Trophoblast cell (in vitro differentiated cells and primary cell): ENCODE results near the gene EMC1.

ENCODE experiments used
- DNase-seq, 2 donors: peaks; one replicate each; pipeline ENCODE4 v3.0.0-alpha.2; 2016
- H2AFZ ChIP-seq: 2 replicates; pipeline ENCODE4 v1.6.1; 2013; ENCODE audit warnings: low read length, moderate library complexity, mild to moderate bottlenecking; ENCODE audit not compliant: insufficient read depth, poor library complexity
- H2AK5ac ChIP-seq: 2 replicates; pipeline ENCODE4 v1.6.1; 2013; ENCODE audit warnings: mild to moderate bottlenecking, low read length
- H2BK120ac ChIP-seq: 2 replicates; pipeline ENCODE4 v1.6.1; 2013; ENCODE audit warnings: low read length, mild to moderate bottlenecking, moderate library complexity; ENCODE audit not compliant: insufficient read depth, poor library complexity
- H2BK12ac ChIP-seq: 2 replicates; pipeline ENCODE4 v1.6.1; 2013; ENCODE audit warnings: mild to moderate bottlenecking, low read length, moderate library complexity
- H2BK5ac ChIP-seq: 2 replicates; pipeline ENCODE4 v1.6.1; 2013; ENCODE audit warnings: low read length, low read depth, moderate library complexity, mild to moderate bottlenecking; ENCODE audit not compliant: poor library complexity
- H3K14ac ChIP-seq: 2 replicates; pipeline ENCODE4 v1.6.1; 2013; ENCODE audit warnings: mild to moderate bottlenecking, low read length
- H3K18ac ChIP-seq: 2 replicates; pipeline ENCODE4 v1.6.1; 2013; ENCODE audit warnings: mild to moderate bottlenecking, low read length
- H3K23ac ChIP-seq: 2 replicates; pipeline ENCODE4 v1.6.1; 2013; ENCODE audit warnings: low read length
- H3K27ac ChIP-seq: 2 replicates; pipeline ENCODE4 v1.5.1; 2013; ENCODE audit warnings: low read depth, mild to moderate bottlenecking, inconsistent platforms, low read length, moderate library complexity
- H3K27me3 ChIP-seq: 2 replicates; pipeline ENCODE4 v1.6.1; 2013; ENCODE audit warnings: inconsistent platforms, mild to moderate bottlenecking, low read length, moderate library complexity; ENCODE audit not compliant: insufficient read depth
- H3K36me3 ChIP-seq, 2 experiments: 1 replicate in 1 of 2; 2 replicates in 1 of 2; pipeline ENCODE4 v1.6.1; 2013; ENCODE audit warnings: low read length in 2 of 2, mild to moderate bottlenecking in 2 of 2, moderate library complexity in 1 of 2; ENCODE audit not compliant: insufficient read depth in 2 of 2, control insufficient read depth in 1 of 2
- H3K4ac ChIP-seq: 2 replicates; pipeline ENCODE4 v1.6.1; 2013; ENCODE audit warnings: low read depth, mild to moderate bottlenecking, low read length, moderate library complexity
- H3K4me1 ChIP-seq, 2 experiments: 1 replicate in 1 of 2; 2 replicates in 1 of 2; pipeline ENCODE4 v1.6.1; 2013; ENCODE audit warnings: low read length in 2 of 2, mild to moderate bottlenecking in 2 of 2, moderate library complexity in 1 of 2; ENCODE audit not compliant: insufficient read depth in 2 of 2, control insufficient read depth in 1 of 2
- H3K4me2 ChIP-seq: 2 replicates; pipeline ENCODE4 v1.6.1; 2013; ENCODE audit warnings: inconsistent platforms, mild to moderate bottlenecking, low read length, moderate library complexity
- H3K4me3 ChIP-seq: 2 replicates; pipeline ENCODE4 v1.5.1; 2013; ENCODE audit warnings: mild to moderate bottlenecking, low read depth, low read length, inconsistent platforms
- H3K79me1 ChIP-seq: one replicate; pipeline ENCODE4 v1.6.1; 2013; ENCODE audit warnings: low read length
- H3K79me2 ChIP-seq: 2 replicates; pipeline ENCODE4 v1.6.1; 2013; ENCODE audit warnings: low read length, mild to moderate bottlenecking; ENCODE audit not compliant: control insufficient read depth, insufficient read depth, poor library complexity
- H3K9ac ChIP-seq: 2 replicates; pipeline ENCODE4 v1.6.1; 2013; ENCODE audit warnings: mild to moderate bottlenecking, low read length
- H3K9me3 ChIP-seq: 2 replicates; pipeline ENCODE4 v1.6.1; 2013; ENCODE audit warnings: low read depth, mild to moderate bottlenecking, control low read depth, inconsistent platforms, low read length; ENCODE audit not compliant: insufficient read depth
- H4K12ac ChIP-seq: 2 replicates; pipeline ENCODE4 v1.6.1; 2013; ENCODE audit warnings: low read depth, mild to moderate bottlenecking, low read length, moderate library complexity
- H4K8ac ChIP-seq: 2 replicates; pipeline ENCODE4 v1.6.1; 2013; ENCODE audit warnings: low read depth, mild to moderate bottlenecking, low read length, moderate library complexity
- H4K91ac ChIP-seq: one replicate; pipeline ENCODE4 v1.6.1; 2013; ENCODE audit warnings: low read depth, mild to moderate bottlenecking, low read length, moderate library complexity
- WGBS: extraction: QIAGEN DNeasy Blood & Tissue Kit; methylation state at CpG from one replicate; pipeline ENCODE4 v1.1.7; 2013; ENCODE audit warnings: missing lambda C conversion rate; ENCODE audit not compliant: insufficient read length, insufficient coverage; ENCODE audit errors: extremely low coverage; 5-methylcytosine and 5-hydroxymethylcytosine counted together

EMC1 gene

DNA sequence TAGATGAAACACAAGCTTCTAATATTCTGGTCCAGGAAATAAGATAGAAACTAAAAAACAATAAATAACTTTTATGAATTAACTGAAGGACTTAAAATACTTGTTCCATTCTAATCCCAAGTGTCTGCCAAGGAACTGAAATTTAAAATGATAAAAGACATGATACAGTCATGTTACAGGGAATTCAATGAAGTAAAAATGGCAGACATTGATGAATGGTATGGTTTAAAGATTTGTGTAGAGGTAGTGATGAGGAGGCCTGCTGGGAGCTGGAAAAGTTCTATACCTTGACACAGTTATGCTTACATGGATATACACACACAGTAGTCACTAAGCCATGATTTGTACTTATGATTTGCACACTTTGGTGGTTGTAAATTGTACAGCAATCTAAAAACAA, 39.2 kb downstream of the EMC1 start:
- H3K27me3 ChIP-seq = no peaks in the 10 kb centered on the region
- peaks cover 19% of the 10 kb centered on the region for H3K79me2 ChIP-seq
- H4K8ac ChIP-seq = no peak overlapping the region
- no peak overlapping the region for H2AFZ ChIP-seq
- no peak overlapping the region for H3K27ac ChIP-seq
- no peaks in the 10 kb centered on the region for H3K9me3 ChIP-seq
- H3K4me2 ChIP-seq = no peak overlapping the region
- H3K79me1 ChIP-seq = peaks cover 13% of the 10 kb centered on the region
- H3K23ac ChIP-seq = no peak overlapping the region
- H2BK12ac ChIP-seq = no peak overlapping the region
- no peak overlapping the region for H3K9ac ChIP-seq
- H2BK120ac ChIP-seq = no peak overlapping the region
- no peak overlapping the region for H4K91ac ChIP-seq
- H3K4me3 ChIP-seq = no peak overlapping the region
- no peak overlapping the region for H2AK5ac ChIP-seq
- no peak overlapping the region for H3K18ac ChIP-seq
- H4K12ac ChIP-seq = no peak overlapping the region
- H2BK5ac ChIP-seq = no peak overlapping the region
- no peak overlapping the region for H3K14ac ChIP-seq
- no peak overlapping the region for H3K4ac ChIP-seq
- peaks cover 3 to 6% of the 10 kb centered on the region in 2 experiments for H3K4me1 ChIP-seq
- H3K36me3 ChIP-seq = peaks cover 1 to 7% of the 10 kb centered on the region in 2 experiments
- DNase-seq = no peak

DNA sequence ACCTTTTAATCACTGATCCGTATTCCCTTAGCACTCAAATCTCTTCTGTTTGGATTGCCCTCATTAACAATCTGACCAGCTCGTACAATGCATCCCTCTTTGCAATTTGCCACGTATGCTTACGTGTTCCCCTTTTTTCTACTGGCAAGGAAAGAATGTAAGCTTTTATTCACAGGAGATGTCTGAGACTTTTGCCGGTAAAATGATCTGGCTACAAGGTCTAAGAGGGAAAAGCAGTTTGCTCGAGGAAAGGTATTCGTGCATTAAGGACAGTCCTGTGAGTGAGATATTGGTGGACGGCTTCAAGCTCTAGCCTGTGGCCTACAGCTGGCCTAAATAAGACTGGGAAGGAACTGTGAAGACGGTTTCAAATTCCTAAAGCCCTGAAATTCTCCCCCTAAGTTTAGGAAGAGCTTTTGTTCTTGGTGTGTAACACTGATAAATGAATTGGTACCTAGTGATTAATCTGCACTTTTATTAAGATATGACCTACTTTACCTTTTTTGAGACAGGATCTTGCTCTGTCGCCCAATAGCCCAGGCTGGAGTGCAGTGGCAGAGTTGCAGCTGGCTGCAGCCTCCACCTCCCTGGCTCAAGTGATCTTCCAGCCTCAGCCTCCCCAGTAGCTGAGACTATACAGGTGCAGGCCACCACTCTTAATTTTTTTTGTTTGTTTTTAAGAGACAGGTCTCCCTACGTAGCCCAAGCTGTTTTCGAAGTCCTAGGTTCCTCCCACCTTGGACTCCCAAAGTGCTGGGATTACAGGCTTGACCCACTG, 40.4 kb downstream of the EMC1 start:
- H3K23ac ChIP-seq = no peak overlapping the region
- H2AK5ac ChIP-seq = no peak overlapping the region
- H3K27me3 ChIP-seq = no peaks in the 10 kb centered on the region
- peaks cover 1 to 4% of the 10 kb centered on the region in 2 experiments for H3K36me3 ChIP-seq
- H3K4me2 ChIP-seq = peak overlapping the region; percentile 73
- peak in 1 of 2 donors; percentile 16 for DNase-seq
- H2BK5ac ChIP-seq = no peak overlapping the region
- peak overlapping the region; percentile 65 for H3K4ac ChIP-seq
- H3K79me1 ChIP-seq = peaks cover 13% of the 10 kb centered on the region
- H2BK120ac ChIP-seq = no peak overlapping the region
- peaks cover 26% of the 10 kb centered on the region for H3K79me2 ChIP-seq
- no peak overlapping the region for H2BK12ac ChIP-seq
- H4K8ac ChIP-seq = peak overlapping the region; percentile 72
- no peak overlapping the region for H4K91ac ChIP-seq
- no peak overlapping the region for H3K18ac ChIP-seq
- peak overlapping the region; percentile 69 for H3K27ac ChIP-seq
- WGBS = no CpG with 5 or more reads among the region's 12 CpGs
- H3K4me3 ChIP-seq = peak overlapping the region; percentile 96
- H3K9me3 ChIP-seq = no peaks in the 10 kb centered on the region
- H3K4me1 ChIP-seq = peaks cover 3 to 6% of the 10 kb centered on the region in 2 experiments
- H2AFZ ChIP-seq = no peak overlapping the region
- peak overlapping the region; percentile 94 for H3K9ac ChIP-seq
- H4K12ac ChIP-seq = peak overlapping the region; percentile 83
- no peak overlapping the region for H3K14ac ChIP-seq

DNA sequence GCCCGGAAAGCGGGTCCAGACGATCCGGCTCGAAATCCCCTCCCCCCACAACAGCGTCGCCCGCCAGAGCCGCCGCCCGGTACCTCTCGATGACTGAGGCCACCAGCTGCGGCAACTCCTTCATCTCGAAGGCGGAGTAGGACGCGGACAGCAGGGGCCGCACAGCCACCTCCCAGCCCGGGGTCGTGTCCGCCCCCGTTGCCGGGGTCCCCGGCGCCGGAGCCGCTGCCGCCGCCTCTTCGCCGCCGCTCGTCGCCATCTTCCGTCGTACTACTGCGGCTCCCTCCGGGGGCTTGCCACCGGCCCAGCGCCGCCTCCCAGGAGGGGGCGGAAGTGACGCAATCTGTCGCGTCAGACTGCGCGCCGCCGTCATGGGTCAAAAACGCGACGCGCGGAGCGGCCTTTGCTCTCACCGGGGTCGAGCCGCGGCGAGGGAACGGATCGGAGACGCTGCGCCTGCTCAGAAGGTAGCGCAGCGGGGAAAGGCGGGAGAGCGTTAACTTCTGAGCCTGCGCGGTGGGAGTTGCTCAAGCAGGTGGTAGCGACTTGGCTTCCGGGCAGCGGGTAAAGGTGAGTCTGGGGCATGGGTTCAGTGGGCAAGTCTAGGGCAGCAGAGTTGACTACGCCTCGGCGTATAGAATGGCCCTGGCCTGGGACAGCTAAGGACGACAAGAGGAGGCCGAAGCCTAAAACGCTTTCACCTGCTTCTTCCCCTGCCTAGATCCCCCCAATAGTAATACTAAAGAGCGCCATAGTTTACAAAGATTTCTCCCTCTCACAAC, 41.1 kb downstream of the EMC1 start, which contains the start of gene UBR4:
UBR4 (minus strand) TSS at position 277 of the 782 bp plus-strand sequence; CDS start at position 259, 18 bp downstream.
- WGBS = no CpG with 5 or more reads among the region's 80 CpGs
- Histone ChIP-seq H2AFZ (peak within 1 kb of the TSS; percentile 81), H3K4ac (peak within 1 kb of the TSS; percentile 96), H3K4me2 (peak within 1 kb of the TSS; percentile 73), H2AK5ac (peak within 1 kb of the TSS; percentile 21), H4K8ac (peak within 1 kb of the TSS; percentile 85), H2BK120ac (peak within 1 kb of the TSS; percentile 85), H3K14ac (peak within 1 kb of the TSS; percentile 95), H2BK5ac (peak within 1 kb of the TSS; percentile 87), H2BK12ac (no peak within 1 kb of the TSS), H4K91ac (peak within 1 kb of the TSS; percentile 91), H3K27ac (peak within 1 kb of the TSS; percentile 75), H4K12ac (peak within 1 kb of the TSS; percentile 83), H3K36me3 (peaks cover 0 to 1% of the 10 kb centered on the region in 2 experiments), H3K18ac (peak within 1 kb of the TSS; percentile 93), H3K79me2 (peaks cover 26% of the 10 kb centered on the region), H3K4me3 (peak within 1 kb of the TSS; percentile 96), H3K79me1 (peaks cover 13% of the 10 kb centered on the region), H3K9ac (peak within 1 kb of the TSS; percentile 97), H3K27me3 (no peaks in the 10 kb centered on the region), H3K23ac (no peak within 1 kb of the TSS), H3K9me3 (no peaks in the 10 kb centered on the region), H3K4me1 (peaks cover 3 to 6% of the 10 kb centered on the region in 2 experiments)
- DNase-seq = peak; percentile 96 to 99

DNA sequence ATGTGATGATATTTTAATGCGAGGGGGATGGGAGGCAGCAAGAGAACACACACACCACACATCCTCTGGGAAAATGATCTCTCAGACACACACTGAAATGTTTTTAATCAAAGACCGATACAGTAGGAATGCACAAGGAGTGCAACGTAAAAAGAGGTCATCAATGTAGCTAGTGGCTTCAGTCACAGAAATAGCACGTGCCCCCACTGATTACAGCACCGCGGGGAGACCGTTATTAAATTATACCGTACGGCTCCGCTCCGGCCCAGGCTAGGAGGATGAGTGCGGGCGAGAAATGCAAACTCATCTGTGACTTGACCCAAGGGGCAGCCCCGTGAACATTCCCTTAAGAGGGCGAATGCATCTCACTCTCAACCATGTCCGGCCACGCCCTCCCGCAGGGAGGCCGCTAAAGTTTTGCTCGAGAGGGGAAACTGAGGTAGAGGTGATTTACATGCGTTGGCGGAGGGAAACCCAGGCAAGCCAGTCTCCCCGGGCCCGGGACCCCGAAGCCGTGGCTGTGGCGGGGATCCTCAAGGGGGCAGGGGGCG, 41.8 kb downstream of the EMC1 start:
- no peaks in the 10 kb centered on the region for H3K36me3 ChIP-seq
- peak overlapping the region; percentile 87 for H2BK5ac ChIP-seq
- H3K4me1 ChIP-seq = peaks cover 3 to 6% of the 10 kb centered on the region in 2 experiments
- no peaks in the 10 kb centered on the region for H3K9me3 ChIP-seq
- peak overlapping the region; percentile 96 for H3K4me3 ChIP-seq
- no peak overlapping the region for H3K23ac ChIP-seq
- peak overlapping the region; percentile 73 for H3K4me2 ChIP-seq
- peak overlapping the region; percentile 91 for H4K91ac ChIP-seq
- peak overlapping the region; percentile 66 for H2AFZ ChIP-seq
- peak overlapping the region; percentile 97 for H3K9ac ChIP-seq
- H3K14ac ChIP-seq = peak overlapping the region; percentile 95
- H3K79me2 ChIP-seq = peaks cover 27% of the 10 kb centered on the region
- no peaks in the 10 kb centered on the region for H3K27me3 ChIP-seq
- peak overlapping the region; percentile 96 for H3K4ac ChIP-seq
- H3K79me1 ChIP-seq = peaks cover 13% of the 10 kb centered on the region
- peak overlapping the region; percentile 85 for H4K8ac ChIP-seq
- peak; percentile 25 to 46 for DNase-seq
- H2BK120ac ChIP-seq = peak overlapping the region; percentile 85
- no peak overlapping the region for H2BK12ac ChIP-seq
- peak overlapping the region; percentile 21 for H2AK5ac ChIP-seq
- H4K12ac ChIP-seq = peak overlapping the region; percentile 82
- H3K18ac ChIP-seq = peak overlapping the region; percentile 93
- H3K27ac ChIP-seq = peak overlapping the region; percentile 75
- no CpG with 5 or more reads among the region's 28 CpGs for whole genome bisulfite sequencing
